Measurements from ENCODE around the gene KCNK17. TPM values are rescaled to one million over a fixed set of nuclear protein-coding genes. Genes with fewer than 3 reads are reported as not detected.
"Not testable (repeated sequence)": the region's sequence is repeated elsewhere in the genome, so short reads cannot be mapped to it uniquely, and the experiment has no call there.

The KCNK17 gene
- total RNA-seq, 1 experiment from 2014 or later: 1.2 TPM

DNA sequence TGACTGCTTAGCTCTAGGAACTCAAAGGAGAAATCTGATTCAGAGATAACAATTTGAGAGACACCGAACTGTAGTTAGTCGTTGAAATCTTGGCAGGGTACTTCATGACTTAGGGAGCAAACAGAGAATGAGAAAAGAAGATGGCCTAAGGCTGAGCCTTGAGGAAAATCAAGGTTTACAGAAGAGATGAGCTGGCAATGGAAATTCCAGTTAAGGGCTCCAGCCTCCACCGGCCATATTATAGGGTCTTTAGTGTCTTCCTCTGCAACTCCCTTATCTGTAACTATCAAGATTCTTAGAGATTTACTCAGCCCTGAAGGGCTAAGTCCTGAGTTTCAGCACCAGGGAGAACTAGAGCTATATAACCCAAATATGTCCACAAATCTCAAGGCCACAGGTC lies 26.6 kb downstream of the KCNK17 start:
- Histone ChIP-seq H2BK20ac (ENCODE audit: low read depth, low read length, poor library complexity, severe bottlenecking) (no peak overlapping the region), H3K79me2 (ENCODE audit: insufficient read depth, low read length) (no peaks in the 10 kb centered on the region), H3K9me3 (ENCODE audit: control insufficient read depth, low read depth, low read length) (no peaks in the 10 kb centered on the region), H3K4me2 (ENCODE audit: insufficient read depth, insufficient read length, low read length) (no peak overlapping the region), H2AK5ac (ENCODE audit: insufficient read length, low read length) (no peak overlapping the region), H3K27me3 (ENCODE audit: insufficient read depth, low read length) (no peaks in the 10 kb centered on the region; the same call in 1 of the 2 replicates), H2BK12ac (ENCODE audit: insufficient read length, low read depth, low read length) (no peak overlapping the region), H3K23me2 (ENCODE audit: insufficient read length, low read depth, low read length, poor library complexity, severe bottlenecking) (no peaks in the 10 kb centered on the region), H3K23ac (ENCODE audit: insufficient read length, low read depth, low read length) (no peak overlapping the region), H2BK15ac (ENCODE audit: low read depth, low read length) (no peak overlapping the region), H3K18ac (ENCODE audit: insufficient read length, low read depth, low read length) (no peak overlapping the region), H3K27ac (ENCODE audit: insufficient read length, low read depth, low read length) (no peak overlapping the region), H3K9ac (ENCODE audit: extremely low read depth, insufficient read length, low read length) (no peak overlapping the region), H4K20me1 (ENCODE audit: control insufficient read depth, insufficient read depth, insufficient read length) (no peaks in the 10 kb centered on the region), H4K5ac (ENCODE audit: insufficient read length, low read depth, low read length) (no peak overlapping the region), H3K79me1 (ENCODE audit: insufficient read depth, low read depth, low read length, poor library complexity, severe bottlenecking) (no peaks in the 10 kb centered on the region), H3T11ph (ENCODE audit: low read length) (no peak overlapping the region), H4K91ac (ENCODE audit: insufficient read length, low read depth, low read length) (no peak overlapping the region), H2BK120ac (ENCODE audit: low read depth, low read length, poor library complexity, severe bottlenecking) (no peak overlapping the region), H3K4ac (ENCODE audit: low read depth, low read length) (no peak overlapping the region), H2BK5ac (ENCODE audit: insufficient read length, low read length) (no peak overlapping the region), H3K14ac (ENCODE audit: insufficient read depth, low read length) (no peak overlapping the region), H3K4me1 (ENCODE audit: insufficient read depth, low read length) (peaks cover 10% of the 10 kb centered on the region), H4K8ac (replicated peaks; ENCODE audit: insufficient read length, low read depth, low read length) (no peak overlapping the region), H2AFZ (ENCODE audit: low read length) (no peak overlapping the region), H3K56ac (ENCODE audit: insufficient read length, low read depth, low read length) (no peak overlapping the region)
- no peaks in the 10 kb centered on the region; a peak in 2 of 5 replicates for H3K9me3 Mint-ChIP-seq
- DNase-seq: no peak
- TF ChIP-seq, protein P1, sequence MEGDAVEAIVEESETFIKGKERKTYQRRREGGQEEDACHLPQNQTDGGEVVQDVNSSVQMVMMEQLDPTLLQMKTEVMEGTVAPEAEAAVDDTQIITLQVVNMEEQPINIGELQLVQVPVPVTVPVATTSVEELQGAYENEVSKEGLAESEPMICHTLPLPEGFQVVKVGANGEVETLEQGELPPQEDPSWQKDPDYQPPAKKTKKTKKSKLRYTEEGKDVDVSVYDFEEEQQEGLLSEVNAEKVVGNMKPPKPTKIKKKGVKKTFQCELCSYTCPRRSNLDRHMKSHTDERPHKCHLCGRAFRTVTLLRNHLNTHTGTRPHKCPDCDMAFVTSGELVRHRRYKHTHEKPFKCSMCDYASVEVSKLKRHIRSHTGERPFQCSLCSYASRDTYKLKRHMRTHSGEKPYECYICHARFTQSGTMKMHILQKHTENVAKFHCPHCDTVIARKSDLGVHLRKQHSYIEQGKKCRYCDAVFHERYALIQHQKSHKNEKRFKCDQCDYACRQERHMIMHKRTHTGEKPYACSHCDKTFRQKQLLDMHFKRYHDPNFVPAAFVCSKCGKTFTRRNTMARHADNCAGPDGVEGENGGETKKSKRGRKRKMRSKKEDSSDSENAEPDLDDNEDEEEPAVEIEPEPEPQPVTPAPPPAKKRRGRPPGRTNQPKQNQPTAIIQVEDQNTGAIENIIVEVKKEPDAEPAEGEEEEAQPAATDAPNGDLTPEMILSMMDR (conservative IDR thresholded peaks at IDR 0.05): no peak
- H3K36me3 Mint-ChIP-seq (ENCODE audit: insufficient read depth in 1 of 3, low read depth in 3 of 3): no peaks in the 10 kb centered on the region; a peak in 1 of 7 replicates
- peaks cover 13% of the 10 kb centered on the region for H3K27me3 Mint-ChIP-seq (ENCODE audit: low read depth)
- no CpG with 5 or more reads among the region's 3 CpGs for WGBS (ENCODE audit: extremely low coverage, insufficient read length, low lambda C conversion rate)
- H3K4me1 Mint-ChIP-seq: peaks cover 41 to 45% of the 10 kb centered on the region in 2 experiments
- no peak overlapping the region for H3K4me3 Mint-ChIP-seq
- no peak overlapping the region for H3K27ac Mint-ChIP-seq

DNA sequence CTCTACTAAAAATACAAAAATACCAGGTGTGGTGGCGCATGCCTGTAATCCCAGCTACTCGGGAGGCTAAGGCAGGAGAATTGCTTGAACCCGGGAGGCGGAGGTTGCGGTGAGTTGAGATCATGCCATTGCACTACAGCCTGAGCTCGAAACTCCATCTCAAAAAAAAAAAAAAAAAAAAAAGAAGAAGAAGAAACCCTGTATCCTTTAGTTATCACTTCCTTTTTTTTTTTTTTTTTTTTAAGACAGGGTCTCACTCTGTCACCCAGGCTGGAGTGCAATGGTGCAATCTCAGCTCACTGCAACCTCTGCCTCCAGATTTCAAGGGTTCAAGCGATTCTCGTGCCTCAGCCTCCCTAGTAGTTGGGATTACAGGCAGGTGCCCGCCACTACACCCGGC lies 27.6 kb downstream of the KCNK17 start:
- not testable (repeated sequence) for H2AFZ ChIP-seq (ENCODE audit: low read length); H3K56ac ChIP-seq (ENCODE audit: insufficient read length, low read depth, low read length); H2BK5ac ChIP-seq (ENCODE audit: insufficient read length, low read length); H3K14ac ChIP-seq (ENCODE audit: insufficient read depth, low read length); H3K18ac ChIP-seq (ENCODE audit: insufficient read length, low read depth, low read length); H2BK120ac ChIP-seq (ENCODE audit: low read depth, low read length, poor library complexity, severe bottlenecking); H3K79me1 ChIP-seq (ENCODE audit: insufficient read depth, low read depth, low read length, poor library complexity, severe bottlenecking); H3K9me3 ChIP-seq (ENCODE audit: control insufficient read depth, low read depth, low read length); H3K27ac ChIP-seq (ENCODE audit: insufficient read length, low read depth, low read length); H2AK5ac ChIP-seq (ENCODE audit: insufficient read length, low read length); H4K91ac ChIP-seq (ENCODE audit: insufficient read length, low read depth, low read length); H3T11ph ChIP-seq (ENCODE audit: low read length); H3K27ac Mint-ChIP-seq; H4K8ac ChIP-seq (replicated peaks; ENCODE audit: insufficient read length, low read depth, low read length); H4K20me1 ChIP-seq (ENCODE audit: control insufficient read depth, insufficient read depth, insufficient read length); H3K9me3 Mint-ChIP-seq; H2BK12ac ChIP-seq (ENCODE audit: insufficient read length, low read depth, low read length); H3K4ac ChIP-seq (ENCODE audit: low read depth, low read length); H3K9ac ChIP-seq (ENCODE audit: extremely low read depth, insufficient read length, low read length); H3K27me3 Mint-ChIP-seq (ENCODE audit: low read depth); H3K4me1 ChIP-seq (ENCODE audit: insufficient read depth, low read length); H3K27me3 ChIP-seq (ENCODE audit: insufficient read depth, low read length); H4K5ac ChIP-seq (ENCODE audit: insufficient read length, low read depth, low read length); DNase-seq; H2BK15ac ChIP-seq (ENCODE audit: low read depth, low read length); H3K4me3 Mint-ChIP-seq; H2BK20ac ChIP-seq (ENCODE audit: low read depth, low read length, poor library complexity, severe bottlenecking); H3K23ac ChIP-seq (ENCODE audit: insufficient read length, low read depth, low read length); H3K23me2 ChIP-seq (ENCODE audit: insufficient read length, low read depth, low read length, poor library complexity, severe bottlenecking); H3K79me2 ChIP-seq (ENCODE audit: insufficient read depth, low read length); H3K36me3 Mint-ChIP-seq (ENCODE audit: insufficient read depth in 1 of 3, low read depth in 3 of 3); H3K4me2 ChIP-seq (ENCODE audit: insufficient read depth, insufficient read length, low read length)
- peaks cover 35 to 44% of the 10 kb centered on the region in 2 experiments for H3K4me1 Mint-ChIP-seq
- no CpG with 5 or more reads among the region's 10 CpGs for WGBS (ENCODE audit: extremely low coverage, insufficient read length, low lambda C conversion rate)

Measured in H9 (cell line).